B cell (primary cell): ENCODE measurements around the gene ARHGEF4. TPM values are rescaled to one million over a fixed set of nuclear protein-coding genes. Genes with fewer than 3 reads are reported as not detected.

Experiments used
- ATAC-seq: fragments of 200-7000 bp; cut with Tn5 transposase; one replicate; pipeline ENCODE4 v1.10.0; 2021; ENCODE audit warnings: low read depth, mild to moderate bottlenecking, moderate number of reproducible peaks, moderate library complexity
- CTCF ChIA-PET: fragments of 350-600 bp; sonication (Branson Sonifier 250); formaldehyde crosslinking; loops from one replicate; lab custom pipeline; 2021; ENCODE audit warnings: antibody characterized with exemption, inconsistent platforms; lab: Charles Lee
- POLR2A ChIA-PET: fragments of 350-600 bp; sonication (Branson Sonifier 250); formaldehyde crosslinking; loops from one replicate; lab custom pipeline; 2021; ENCODE audit warnings: antibody characterized with exemption; lab: Charles Lee
- DNase-seq: peaks from one replicate; pipeline ENCODE4 v3.0.0; 2013
- H2AFZ ChIP-seq: 2 replicates; pipeline ENCODE4 v1.6.1; 2012; ENCODE audit warnings: mild to moderate bottlenecking, low read depth, low read length; ENCODE audit not compliant: insufficient read depth, poor library complexity, severe bottlenecking
- H3K27ac ChIP-seq, 2 donors: 1 replicate in 1 of 2; 2 replicates in 1 of 2; pipeline ENCODE4 v1.5.1; 2012 to 2013; ENCODE audit warnings: low read length in 2 of 2, mild to moderate bottlenecking in 2 of 2, moderate library complexity in 1 of 2
- H3K27me3 ChIP-seq, 4 experiments: fragments of 200-600 bp in 1 of 4; sonication (generic) in 1 of 4; replicated peaks in 1 of 4; 1 replicate in 2 of 4; 2 replicates in 2 of 4; pipeline versions ENCODE4 v1.6.1 to v1.7.0; 2013 to 2016; ENCODE audit warnings: low read length in 3 of 4, mild to moderate bottlenecking in 2 of 4, mixed read lengths in 1 of 4, moderate library complexity in 1 of 4; ENCODE audit not compliant: insufficient read depth in 4 of 4, control insufficient read depth in 3 of 4; ENCODE audit errors: control extremely low read depth in 1 of 4
- H3K36me3 ChIP-seq, 2 experiments: replicated peaks in 1 of 2; 1 replicate in 1 of 2; 2 replicates in 1 of 2; pipeline versions ENCODE4 v1.6.1 to v1.7.1; 2013; ENCODE audit warnings: low read length in 1 of 2; ENCODE audit not compliant: insufficient read depth in 2 of 2, control insufficient read depth in 1 of 2; ENCODE audit errors: control extremely low read depth in 1 of 2, extremely low read depth in 1 of 2
- H3K4me1 ChIP-seq, 2 donors: fragments of 200-600 bp in 1 of 2; sonication (generic) in 1 of 2; 1 replicate in 1 of 2; 2 replicates in 1 of 2; pipeline versions ENCODE4 v1.5.1 to v1.6.1; 2013 to 2017; ENCODE audit warnings: low read length in 2 of 2; ENCODE audit not compliant: control insufficient read depth in 2 of 2, insufficient read depth in 2 of 2
- H3K4me2 ChIP-seq: replicated peaks from 2 replicates; pipeline ENCODE3; 2012; ENCODE audit warnings: mild to moderate bottlenecking, low read depth, low read length; ENCODE audit not compliant: poor library complexity, severe bottlenecking
- H3K4me3 ChIP-seq, 5 experiments: fragments of 200-600 bp in 1 of 5; sonication (generic) in 1 of 5; 1 replicate in 3 of 5; 2 replicates in 2 of 5; pipeline versions ENCODE4 v1.5.1 to v1.7.0; 2011 to 2016; ENCODE audit warnings: low read length in 4 of 5, mild to moderate bottlenecking in 4 of 5, low read depth in 2 of 5, control low read depth in 1 of 5, moderate library complexity in 1 of 5; ENCODE audit not compliant: insufficient read depth in 1 of 5; ENCODE audit errors: control extremely low read depth in 1 of 5, extremely low read depth in 1 of 5
- H3K79me2 ChIP-seq: fragments of 200-600 bp; sonication (generic); one replicate; pipeline ENCODE4 v1.6.0; 2016; ENCODE audit warnings: low read length; ENCODE audit not compliant: control insufficient read depth, insufficient read depth
- H3K9ac ChIP-seq: fragments of 200-600 bp; sonication (generic); 2 replicates; pipeline ENCODE4 v1.6.1; 2017; ENCODE audit warnings: mild to moderate bottlenecking, low read length, moderate library complexity
- H3K9me3 ChIP-seq, 3 donors: one replicate each; pipeline versions ENCODE4 v1.6.1 to v1.7.1; 2013; ENCODE audit warnings: low read length in 2 of 3; ENCODE audit not compliant: control insufficient read depth in 2 of 3, insufficient read depth in 1 of 3; ENCODE audit errors: control extremely low read depth in 1 of 3
- H4K20me1 ChIP-seq: 2 replicates; pipeline ENCODE4 v1.6.0; 2012; ENCODE audit warnings: mild to moderate bottlenecking, low read length; ENCODE audit not compliant: insufficient read depth, control insufficient read depth, poor library complexity, severe bottlenecking
- H3K27ac Mint-ChIP-seq: one replicate; pipeline ENCODE4 v1.8.0; 2021; ENCODE audit warnings: mixed read lengths
- H3K27me3 Mint-ChIP-seq: one replicate; pipeline ENCODE4 v1.8.0; 2021; ENCODE audit warnings: mixed read lengths
- H3K4me1 Mint-ChIP-seq: one replicate; pipeline ENCODE4 v1.8.0; 2021; ENCODE audit warnings: mixed read lengths
- H3K4me3 Mint-ChIP-seq: one replicate; pipeline ENCODE4 v1.8.0; 2021; ENCODE audit warnings: mixed read lengths
- H3K9me3 Mint-ChIP-seq: one replicate; pipeline ENCODE4 v1.8.0; 2022; ENCODE audit warnings: mixed read lengths; ENCODE audit not compliant: insufficient read depth
- CTCF ChIP-seq: fragments of 200-600 bp; IDR thresholded peaks from one replicate; pipeline ENCODE4 v1.8.0; 2022; ENCODE audit warnings: antibody characterized with exemption, mild to moderate bottlenecking
- EZH2 ChIP-seq: IDR thresholded peaks from 2 replicates; pipeline ENCODE4 v1.6.1; 2012; ENCODE audit warnings: borderline replicate concordance, low read depth, mild to moderate bottlenecking, moderate library complexity, low read length; ENCODE audit not compliant: insufficient read depth, poor library complexity, severe bottlenecking
- WGBS: methylation state at CpG from one replicate; pipeline ENCODE4 v1.1.5; 2013; ENCODE audit warnings: missing lambda C conversion rate; ENCODE audit not compliant: insufficient coverage; 5-methylcytosine and 5-hydroxymethylcytosine counted together
- intact Hi-C: fragments of 100-400 bp; cut with micrococcal nuclease; formaldehyde crosslinking; loops from one replicate; pipeline ENCODE4 v1.10.0; 2022
- polyA plus RNA-seq: library from polyadenylated mRNA; depleted of rRNA; stranded (reverse); fragments of >200 nt; gene quantifications from 2 replicates; pipeline ENCODE4 v1.2.3, GENCODE V29; 2012
- total RNA-seq, 2 donors: library from RNA; stranded (reverse); fragments of 120-200 nt in 1 of 2; gene quantifications; 1 replicate in 1 of 2; 2 replicates in 1 of 2; pipeline versions ENCODE4 v1.2.3 to v1.2.4, GENCODE V29; 2013 to 2022

The ARHGEF4 gene
- total and polyA plus RNA-seq, 2 donors (not counting 1 experiment from before 2014, with no cell fraction given) = 2.1 TPM; not detected in 1

GRCh38 chr2:130837175-130837810 lies 579 bp downstream of the ARHGEF4 start:
- H3K4me2 ChIP-seq = peak overlapping the region; percentile 60
- ATAC-seq = no peak
- CTCF ChIA-PET = interaction anchor here (0.9 to 1.0 kb wide), 2 partner anchors 14 to 40 kb away, joined by 3 to 4 read pairs; no protein-coding TSS in a partner anchor

More at GRCh38 chr2:130837175-130837810, 579 bp downstream of the ARHGEF4 start:
- H3K9ac ChIP-seq = no peak overlapping the region
- no peaks in the 10 kb centered on the region for H3K9me3 ChIP-seq
- POLR2A ChIA-PET = no interaction called here
- WGBS = 10% methylated on average over 53 of the region's 53 CpGs
- intact Hi-C loops = no loop called here
- H3K4me3 ChIP-seq = peak overlapping the region in 1 of 5 experiments; percentile 5
- H2AFZ ChIP-seq = peak overlapping the region; percentile 28
- no peaks in the 10 kb centered on the region for H3K36me3 ChIP-seq
- H3K27ac Mint-ChIP-seq = no peak overlapping the region
- DNase-seq = no peak
- H4K20me1 ChIP-seq = no peaks in the 10 kb centered on the region
- H3K27me3 Mint-ChIP-seq = peaks cover 37% of the 10 kb centered on the region
- no peaks in the 10 kb centered on the region for H3K79me2 ChIP-seq
- peaks cover 0 to 25% (median 4%) of the 10 kb centered on the region in 4 experiments for H3K27me3 ChIP-seq
- TF ChIP-seq CTCF = no peak
- no peak for TF ChIP-seq EZH2
- H3K4me1 Mint-ChIP-seq = peaks cover 7% of the 10 kb centered on the region
- no peaks in the 10 kb centered on the region for H3K9me3 Mint-ChIP-seq
- no peak overlapping the region for H3K27ac ChIP-seq
- H3K4me3 Mint-ChIP-seq = no peak overlapping the region
- peaks cover 0 to 5% of the 10 kb centered on the region in 2 donors for H3K4me1 ChIP-seq
